Activated CD4-positive, CD25-positive, alpha-beta regulatory T cell (primary cell): ENCODE data around the gene MAGEL2.

Experiments
- DNase-seq, 4 experiments: peaks; one replicate each; lab custom pipeline; 2025; lab: John Stamatoyannopoulos, UW

MAGEL2 gene

GRCh38 chr15:23647421-23648370 is at the start of gene MAGEL2:
Gene MAGEL2, minus strand, starts transcription at chr15:23647867. Its CDS starts 125 bp downstream, at chr15:23647742.
- no peak for DNase-seq

GRCh38 chr15:23695282-23695681 is 47.6 kb upstream of the MAGEL2 start:
- DNase-seq, result no peak

- no peak for DNase-seq
Measured at GRCh38 chr15:23694592-23694991, 46.9 kb upstream of the MAGEL2 start.

GRCh38 chr15:23690450-23690852 is 42.8 kb upstream of the MAGEL2 start:
- DNase-seq, result no peak

- DNase-seq, result no peak
Measured at GRCh38 chr15:23690015-23690414, 42.3 kb upstream of the MAGEL2 start.

GRCh38 chr15:23687143-23687470 is 39.4 kb upstream of the MAGEL2 start, which contains the start of gene NDN:
Gene NDN, minus strand, starts transcription at chr15:23687305. Its CDS starts 88 bp downstream, at chr15:23687217.
- DNase-seq, result no peak

GRCh38 chr15:23686466-23687142 is 38.9 kb upstream of the MAGEL2 start:
- no peak for DNase-seq

GRCh38 chr15:23671481-23671880 is 23.8 kb upstream of the MAGEL2 start:
- DNase-seq, result no peak

- DNase-seq, result no peak
Measured at GRCh38 chr15:23670970-23671369, 23.3 kb upstream of the MAGEL2 start.

- no peak for DNase-seq
Measured at GRCh38 chr15:23663232-23663631, 15.6 kb upstream of the MAGEL2 start.

GRCh38 chr15:23648920-23649515 is 1.4 kb upstream of the MAGEL2 start:
- no peak for DNase-seq

- no peak for DNase-seq
Measured at GRCh38 chr15:23647001-23647295, 719 bp downstream of the MAGEL2 start.

- no peak for DNase-seq
Measured at GRCh38 chr15:23646165-23647000, 1.3 kb downstream of the MAGEL2 start.

GRCh38 chr15:23645371-23646164 is 2.1 kb downstream of the MAGEL2 start:
- no peak for DNase-seq

GRCh38 chr15:23644829-23645228 is 2.8 kb downstream of the MAGEL2 start:
- DNase-seq, result no peak

- no peak for DNase-seq
Measured at GRCh38 chr15:23642413-23643044, 5.1 kb downstream of the MAGEL2 start.

- DNase-seq, result no peak
Measured at GRCh38 chr15:23634181-23634580, 13.5 kb downstream of the MAGEL2 start.

GRCh38 chr15:23629234-23629805 is 18.3 kb downstream of the MAGEL2 start:
- DNase-seq, result no peak

GRCh38 chr15:23628612-23629233 is 18.9 kb downstream of the MAGEL2 start:
- no peak for DNase-seq

- no peak for DNase-seq
Measured at GRCh38 chr15:23616536-23616935, 31.1 kb downstream of the MAGEL2 start.
